Mesendoderm (in vitro differentiated cells): ENCODE data around the gene CAPN8.

Experiments
- DNase-seq: peaks from one replicate; pipeline ENCODE4 v3.0.0; 2013
- H2AK5ac ChIP-seq: 2 replicates; pipeline ENCODE4 v1.6.1; 2013; ENCODE audit warnings: low read length, inconsistent platforms
- H2BK120ac ChIP-seq: 2 replicates; pipeline ENCODE4 v1.6.1; 2013; ENCODE audit warnings: low read depth, mild to moderate bottlenecking, low read length, moderate library complexity, mixed read lengths
- H2BK15ac ChIP-seq: replicated peaks from 2 replicates; pipeline ENCODE4 v1.6.1; 2013; ENCODE audit warnings: low read depth, mild to moderate bottlenecking, moderate library complexity
- H2BK5ac ChIP-seq: 2 replicates; pipeline ENCODE4 v1.6.1; 2013; ENCODE audit warnings: low read length, inconsistent platforms
- H3K18ac ChIP-seq: 2 replicates; pipeline ENCODE4 v1.6.1; 2013; ENCODE audit warnings: mild to moderate bottlenecking, low read length, mixed read lengths
- H3K23ac ChIP-seq: one replicate; pipeline ENCODE4 v1.6.1; 2013; ENCODE audit warnings: low read length
- H3K27ac ChIP-seq: 2 replicates; pipeline ENCODE4 v1.5.1; 2013; ENCODE audit warnings: low read depth, mild to moderate bottlenecking, inconsistent platforms, low read length, moderate library complexity
- H3K27me3 ChIP-seq: 2 replicates; pipeline ENCODE4 v1.6.1; 2013; ENCODE audit warnings: low read length, control low read depth, mild to moderate bottlenecking, inconsistent platforms; ENCODE audit not compliant: insufficient read depth, poor library complexity
- H3K36me3 ChIP-seq: 2 replicates; pipeline ENCODE4 v1.6.1; 2013; ENCODE audit warnings: low read length, inconsistent platforms; ENCODE audit not compliant: control insufficient read depth, insufficient read depth
- H3K4ac ChIP-seq: one replicate; pipeline ENCODE4 v1.6.1; 2013; ENCODE audit warnings: low read depth, mild to moderate bottlenecking, low read length, moderate library complexity
- H3K4me1 ChIP-seq: 2 replicates; pipeline ENCODE4 v1.6.1; 2013; ENCODE audit warnings: low read depth, low read length, inconsistent platforms; ENCODE audit not compliant: control insufficient read depth
- H3K4me2 ChIP-seq: 2 replicates; pipeline ENCODE4 v1.6.1; 2013; ENCODE audit warnings: low read length
- H3K4me3 ChIP-seq: 2 replicates; pipeline ENCODE4 v1.5.1; 2013; ENCODE audit warnings: mild to moderate bottlenecking, low read length
- H3K56ac ChIP-seq: one replicate; pipeline ENCODE4 v1.6.1; 2013; ENCODE audit warnings: low read length
- H3K79me1 ChIP-seq: 2 replicates; pipeline ENCODE4 v1.6.1; 2013; ENCODE audit warnings: low read length, inconsistent platforms
- H3K79me2 ChIP-seq: 2 replicates; pipeline ENCODE4 v1.6.1; 2013; ENCODE audit warnings: mild to moderate bottlenecking, low read length; ENCODE audit not compliant: control insufficient read depth, insufficient read depth
- H3K9ac ChIP-seq: 2 replicates; pipeline ENCODE4 v1.6.1; 2013; ENCODE audit warnings: low read length, inconsistent platforms
- H4K5ac ChIP-seq: one replicate; pipeline ENCODE4 v1.6.1; 2013; ENCODE audit warnings: low read length
- H4K8ac ChIP-seq: one replicate; pipeline ENCODE4 v1.6.1; 2013; ENCODE audit warnings: low read depth, mild to moderate bottlenecking, control low read depth, low read length, moderate library complexity
- WGBS: extraction: QIAGEN DNeasy Blood & Tissue Kit; methylation state at CpG from one replicate; pipeline ENCODE4 v1.1.7; 2013; ENCODE audit warnings: low lambda C conversion rate, missing lambda C conversion rate; ENCODE audit not compliant: insufficient coverage; ENCODE audit errors: extremely low coverage; 5-methylcytosine and 5-hydroxymethylcytosine counted together

Gene CAPN8

DNA sequence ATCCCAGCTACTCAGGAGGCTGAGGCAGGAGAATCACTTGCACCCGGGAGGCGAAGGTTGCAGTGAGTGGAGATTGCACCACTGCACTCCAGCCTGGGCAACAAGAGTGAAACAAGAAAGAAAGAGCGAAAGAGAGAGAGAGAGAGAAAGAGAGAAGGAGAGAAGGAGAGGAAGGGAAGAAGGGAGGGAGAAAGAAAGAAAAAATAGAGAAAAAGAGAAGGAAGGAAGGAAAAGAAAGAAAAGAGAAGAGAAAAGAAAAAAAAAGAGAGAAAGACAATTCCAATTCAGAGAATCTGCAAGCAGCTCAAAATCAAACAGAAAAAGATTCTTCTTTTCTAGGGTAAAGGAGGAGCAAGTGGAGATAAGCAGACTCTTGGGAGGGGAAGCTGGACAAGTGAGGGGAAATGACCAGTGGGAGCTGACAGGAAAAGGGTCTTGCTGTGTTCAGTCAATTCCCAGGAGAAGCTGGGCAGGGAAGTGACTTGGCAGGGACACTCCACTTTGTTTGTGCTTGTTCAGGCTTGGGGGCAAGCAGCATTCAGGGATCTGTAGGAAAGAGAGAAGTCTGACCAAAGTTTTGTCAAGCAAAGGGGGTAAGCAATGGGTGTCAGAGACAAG lies 43.3 kb upstream of the CAPN8 start:
- Histone ChIP-seq H3K4ac (no peak overlapping the region), H3K4me1 (peaks cover 4% of the 10 kb centered on the region), H2BK15ac (no peak overlapping the region), H3K23ac (no peak overlapping the region), H3K36me3 (no peaks in the 10 kb centered on the region), H2AK5ac (no peak overlapping the region), H4K5ac (no peak overlapping the region), H3K18ac (no peak overlapping the region), H3K4me3 (no peak overlapping the region), H3K9ac (no peak overlapping the region), H4K8ac (no peak overlapping the region), H3K27ac (no peak overlapping the region), H2BK120ac (no peak overlapping the region), H3K56ac (no peak overlapping the region), H3K79me1 (no peaks in the 10 kb centered on the region), H3K27me3 (no peaks in the 10 kb centered on the region), H3K4me2 (no peak overlapping the region), H3K79me2 (no peaks in the 10 kb centered on the region), H2BK5ac (no peak overlapping the region)
- no peak for DNase-seq
- WGBS = no CpG with 5 or more reads among the region's 3 CpGs

DNA sequence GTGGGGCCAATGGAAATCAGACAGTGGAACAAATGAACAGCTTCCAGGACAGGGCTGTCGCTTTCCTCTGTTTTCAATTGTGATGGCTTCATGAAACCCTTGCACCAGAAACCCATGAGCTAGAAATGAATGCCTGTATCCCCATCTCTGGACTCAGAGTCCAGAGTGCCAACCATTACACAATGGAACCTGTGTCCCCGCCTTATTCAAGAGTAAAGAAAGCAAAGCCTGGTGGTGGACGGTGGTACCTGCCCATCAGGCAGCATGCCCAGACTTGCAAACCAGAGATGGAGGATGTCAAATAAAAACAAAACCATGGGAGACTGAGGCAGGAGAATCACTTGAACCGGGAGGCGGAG lies 42.5 kb upstream of the CAPN8 start:
- no peak overlapping the region for H4K8ac ChIP-seq
- H3K9ac ChIP-seq = no peak overlapping the region
- no CpG with 5 or more reads among the region's 5 CpGs for WGBS
- no peak overlapping the region for H4K5ac ChIP-seq
- peaks cover 2% of the 10 kb centered on the region for H3K4me1 ChIP-seq
- H3K4ac ChIP-seq = no peak overlapping the region
- H2AK5ac ChIP-seq = no peak overlapping the region
- H3K23ac ChIP-seq = no peak overlapping the region
- H2BK120ac ChIP-seq = no peak overlapping the region
- no peak overlapping the region for H3K4me3 ChIP-seq
- H3K18ac ChIP-seq = no peak overlapping the region
- no peak for DNase-seq
- H3K79me1 ChIP-seq = no peaks in the 10 kb centered on the region
- no peak overlapping the region for H2BK15ac ChIP-seq
- H3K36me3 ChIP-seq = no peaks in the 10 kb centered on the region
- no peaks in the 10 kb centered on the region for H3K79me2 ChIP-seq
- H3K56ac ChIP-seq = no peak overlapping the region
- no peak overlapping the region for H2BK5ac ChIP-seq
- H3K4me2 ChIP-seq = no peak overlapping the region
- H3K27me3 ChIP-seq = no peaks in the 10 kb centered on the region
- no peak overlapping the region for H3K27ac ChIP-seq

DNA sequence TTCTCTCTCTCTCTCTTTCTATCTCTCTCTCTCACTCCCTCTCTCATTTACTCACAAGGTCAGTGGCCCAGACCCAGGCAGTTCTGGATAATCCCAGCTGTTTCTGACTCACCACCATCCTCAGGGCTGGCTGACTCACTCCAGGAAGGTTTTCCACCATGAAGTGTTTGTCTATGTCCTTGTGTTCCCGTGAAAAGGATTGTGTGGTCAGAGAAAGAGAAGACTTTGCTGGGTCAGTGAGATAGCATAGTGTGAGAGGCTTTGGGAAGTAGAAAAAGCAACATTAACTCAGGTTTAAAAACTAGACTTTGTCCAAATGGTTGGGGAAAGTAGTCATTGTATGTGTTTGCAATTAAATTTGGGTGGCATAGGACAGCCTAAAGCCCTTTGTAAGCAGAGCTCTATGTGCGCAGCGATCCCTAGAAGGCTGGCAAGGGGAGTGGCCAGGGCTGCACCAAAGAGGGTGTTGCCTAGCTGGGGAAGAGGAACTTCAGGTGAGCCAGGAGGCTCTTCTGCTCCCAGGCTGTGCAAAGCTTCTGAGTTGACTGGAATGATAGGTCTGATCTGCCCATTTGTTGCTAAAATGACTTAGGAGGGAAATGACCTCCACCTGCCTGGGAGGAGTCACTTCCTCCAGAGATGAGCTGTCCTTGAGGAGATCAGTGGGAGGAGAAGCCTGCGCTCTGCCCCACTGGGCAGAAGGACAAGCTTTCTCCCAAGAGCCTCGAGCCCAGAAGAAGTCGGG lies 41.9 kb upstream of the CAPN8 start:
- WGBS = no CpG with 5 or more reads among the region's 6 CpGs
- Histone ChIP-seq H3K56ac (no peak overlapping the region), H3K18ac (peak overlapping the region; percentile 20), H3K23ac (no peak overlapping the region), H3K4ac (no peak overlapping the region), H3K79me2 (no peaks in the 10 kb centered on the region), H3K4me1 (peaks cover 2% of the 10 kb centered on the region), H3K79me1 (no peaks in the 10 kb centered on the region), H3K9ac (no peak overlapping the region), H3K4me2 (no peak overlapping the region), H3K27ac (no peak overlapping the region), H2AK5ac (no peak overlapping the region), H3K36me3 (no peaks in the 10 kb centered on the region), H4K8ac (no peak overlapping the region), H3K27me3 (no peaks in the 10 kb centered on the region), H2BK120ac (no peak overlapping the region), H4K5ac (no peak overlapping the region), H2BK15ac (no peak overlapping the region), H3K4me3 (no peak overlapping the region), H2BK5ac (no peak overlapping the region)
- DNase-seq = peak; percentile 87

DNA sequence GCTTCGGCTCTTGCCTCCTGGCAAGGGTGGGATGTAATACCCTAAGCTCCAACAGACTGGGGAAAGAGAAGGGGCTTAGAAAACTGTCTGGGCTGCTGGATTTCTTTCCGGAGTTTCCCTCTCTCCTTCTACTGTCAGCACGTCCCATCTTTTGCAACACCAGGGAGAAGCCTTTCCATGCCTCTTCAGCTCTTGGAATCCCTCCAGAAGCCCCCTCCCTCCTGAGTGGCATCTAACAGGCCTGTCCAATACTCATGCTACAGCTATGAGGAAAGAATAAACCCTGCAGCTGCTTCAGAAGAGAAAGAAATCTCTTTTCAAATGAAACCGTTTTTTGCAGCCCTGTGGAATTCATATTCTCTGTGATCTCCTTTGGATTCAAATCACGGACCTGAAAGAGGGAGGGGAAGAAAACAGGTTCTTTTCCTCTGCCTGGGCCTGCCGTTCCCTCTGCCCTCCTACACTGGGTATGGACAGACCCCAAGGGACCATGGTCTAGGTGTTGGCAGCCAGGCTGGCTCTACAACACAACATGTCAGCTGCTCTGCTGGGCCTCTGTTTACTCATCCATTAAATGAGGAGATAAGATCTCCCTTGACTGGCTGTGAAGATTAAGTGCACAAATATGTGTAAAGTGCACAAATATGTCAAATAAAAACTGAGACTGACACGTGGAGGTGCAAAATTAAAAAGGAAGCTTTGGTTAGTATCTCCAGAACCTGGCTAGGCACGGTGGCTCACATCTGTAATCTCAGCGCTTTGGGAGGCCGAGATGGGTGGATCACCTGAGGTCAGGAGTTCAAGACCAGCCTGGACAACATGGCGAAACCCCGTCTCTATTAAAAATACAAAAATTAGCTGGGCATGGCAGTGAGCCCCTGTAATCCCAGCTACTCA lies 40.8 kb upstream of the CAPN8 start:
- Histone ChIP-seq H3K9ac (no peak overlapping the region), H3K4me3 (no peak overlapping the region), H2BK15ac (no peak overlapping the region), H3K18ac (no peak overlapping the region), H3K79me2 (no peaks in the 10 kb centered on the region), H3K4me1 (peaks cover 2% of the 10 kb centered on the region), H4K8ac (no peak overlapping the region), H3K4me2 (no peak overlapping the region), H3K27me3 (no peaks in the 10 kb centered on the region), H3K23ac (no peak overlapping the region), H3K79me1 (no peaks in the 10 kb centered on the region), H2BK5ac (no peak overlapping the region), H2AK5ac (no peak overlapping the region), H3K56ac (no peak overlapping the region), H4K5ac (no peak overlapping the region), H3K4ac (no peak overlapping the region), H3K27ac (no peak overlapping the region), H2BK120ac (peak overlapping the region; percentile 49), H3K36me3 (no peaks in the 10 kb centered on the region)
- DNase-seq = peak; percentile 44
- WGBS = no CpG with 5 or more reads among the region's 12 CpGs

DNA sequence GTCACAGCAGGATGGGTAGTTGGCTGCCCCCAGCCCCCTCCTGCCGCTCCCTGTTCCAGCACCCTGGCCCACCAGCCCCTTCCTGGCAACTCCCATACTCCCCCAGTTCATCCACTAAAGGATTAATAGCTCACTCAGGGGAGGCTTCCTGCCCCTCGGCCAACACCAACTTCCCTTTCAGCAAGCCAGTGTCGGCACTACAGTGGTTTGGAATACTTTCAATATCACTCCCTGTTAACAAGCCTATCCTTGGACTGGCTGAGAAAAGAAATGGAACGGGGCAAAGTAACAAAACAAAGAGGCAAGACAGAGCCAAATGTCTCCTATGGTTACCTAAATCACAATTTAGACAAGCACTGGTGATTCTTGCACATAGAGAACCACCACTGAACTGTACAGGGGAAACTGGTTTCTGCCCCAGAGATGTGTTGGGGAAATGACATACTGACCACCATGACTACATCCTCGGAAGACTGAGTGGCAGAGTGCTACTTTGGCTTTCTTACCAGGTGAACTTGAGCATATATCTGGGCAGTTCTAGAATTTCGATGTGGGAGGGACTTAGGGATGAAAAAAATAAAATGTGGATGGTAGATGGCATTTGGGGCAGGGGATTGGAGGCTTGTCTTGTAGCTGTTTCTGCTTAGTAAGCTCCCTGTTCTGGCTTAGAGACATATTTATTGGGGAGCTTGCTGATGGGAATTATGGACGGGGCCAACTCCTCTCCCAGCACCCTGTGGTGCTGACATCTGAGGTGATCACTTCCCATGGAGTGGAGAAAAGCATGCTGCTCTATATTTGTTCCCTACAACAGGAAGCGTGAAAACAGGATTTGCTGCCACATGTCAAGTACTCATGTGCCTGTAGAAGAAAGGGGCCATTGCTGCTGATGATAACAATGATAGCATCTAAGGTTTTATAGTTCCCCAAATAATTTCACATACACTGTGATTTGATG lies 39.7 kb upstream of the CAPN8 start:
- Histone ChIP-seq H4K5ac (no peak overlapping the region), H3K18ac (no peak overlapping the region), H3K4me2 (no peak overlapping the region), H4K8ac (no peak overlapping the region), H3K4ac (no peak overlapping the region), H3K27me3 (no peaks in the 10 kb centered on the region), H2BK15ac (no peak overlapping the region), H3K27ac (no peak overlapping the region), H3K23ac (no peak overlapping the region), H3K79me2 (no peaks in the 10 kb centered on the region), H3K9ac (no peak overlapping the region), H3K4me3 (no peak overlapping the region), H2BK5ac (no peak overlapping the region), H2AK5ac (no peak overlapping the region), H2BK120ac (no peak overlapping the region), H3K36me3 (no peaks in the 10 kb centered on the region), H3K79me1 (no peaks in the 10 kb centered on the region), H3K56ac (peak overlapping the region; percentile 13), H3K4me1 (peaks cover 2% of the 10 kb centered on the region)
- no CpG with 5 or more reads among the region's 8 CpGs for WGBS
- no peak for DNase-seq
